GM12801 (cell line): ENCODE measurements around the gene WNT7B.

Experiments
- CTCF ChIP-seq: IDR thresholded peaks from one replicate; pipeline ENCODE4 v1.5.1; 2011; ENCODE audit warnings: control low read depth; ENCODE audit not compliant: insufficient read length; ENCODE audit errors: extremely low read depth

WNT7B gene

GRCh38 chr22:45977551-45978274 is 751 bp upstream of the WNT7B start:
- TF ChIP-seq CTCF, result no peak

GRCh38 chr22:45976254-45977002 is 534 bp downstream of the WNT7B start:
- TF ChIP-seq CTCF, result no peak

GRCh38 chr22:45975164-45976161 is 1.5 kb downstream of the WNT7B start:
- no peak for TF ChIP-seq CTCF

- TF ChIP-seq CTCF, result no peak
Observed at GRCh38 chr22:45974498-45974897, 2.5 kb downstream of the WNT7B start.

GRCh38 chr22:45972889-45973253 is 4.1 kb downstream of the WNT7B start:
- TF ChIP-seq CTCF, result no peak

GRCh38 chr22:45972091-45972888 is 4.7 kb downstream of the WNT7B start:
- TF ChIP-seq CTCF, result no peak
